ENCODE data around the gene C1orf94.

Gene C1orf94, protein sequence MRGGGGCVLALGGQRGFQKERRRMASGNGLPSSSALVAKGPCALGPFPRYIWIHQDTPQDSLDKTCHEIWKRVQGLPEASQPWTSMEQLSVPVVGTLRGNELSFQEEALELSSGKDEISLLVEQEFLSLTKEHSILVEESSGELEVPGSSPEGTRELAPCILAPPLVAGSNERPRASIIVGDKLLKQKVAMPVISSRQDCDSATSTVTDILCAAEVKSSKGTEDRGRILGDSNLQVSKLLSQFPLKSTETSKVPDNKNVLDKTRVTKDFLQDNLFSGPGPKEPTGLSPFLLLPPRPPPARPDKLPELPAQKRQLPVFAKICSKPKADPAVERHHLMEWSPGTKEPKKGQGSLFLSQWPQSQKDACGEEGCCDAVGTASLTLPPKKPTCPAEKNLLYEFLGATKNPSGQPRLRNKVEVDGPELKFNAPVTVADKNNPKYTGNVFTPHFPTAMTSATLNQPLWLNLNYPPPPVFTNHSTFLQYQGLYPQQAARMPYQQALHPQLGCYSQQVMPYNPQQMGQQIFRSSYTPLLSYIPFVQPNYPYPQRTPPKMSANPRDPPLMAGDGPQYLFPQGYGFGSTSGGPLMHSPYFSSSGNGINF

DNA sequence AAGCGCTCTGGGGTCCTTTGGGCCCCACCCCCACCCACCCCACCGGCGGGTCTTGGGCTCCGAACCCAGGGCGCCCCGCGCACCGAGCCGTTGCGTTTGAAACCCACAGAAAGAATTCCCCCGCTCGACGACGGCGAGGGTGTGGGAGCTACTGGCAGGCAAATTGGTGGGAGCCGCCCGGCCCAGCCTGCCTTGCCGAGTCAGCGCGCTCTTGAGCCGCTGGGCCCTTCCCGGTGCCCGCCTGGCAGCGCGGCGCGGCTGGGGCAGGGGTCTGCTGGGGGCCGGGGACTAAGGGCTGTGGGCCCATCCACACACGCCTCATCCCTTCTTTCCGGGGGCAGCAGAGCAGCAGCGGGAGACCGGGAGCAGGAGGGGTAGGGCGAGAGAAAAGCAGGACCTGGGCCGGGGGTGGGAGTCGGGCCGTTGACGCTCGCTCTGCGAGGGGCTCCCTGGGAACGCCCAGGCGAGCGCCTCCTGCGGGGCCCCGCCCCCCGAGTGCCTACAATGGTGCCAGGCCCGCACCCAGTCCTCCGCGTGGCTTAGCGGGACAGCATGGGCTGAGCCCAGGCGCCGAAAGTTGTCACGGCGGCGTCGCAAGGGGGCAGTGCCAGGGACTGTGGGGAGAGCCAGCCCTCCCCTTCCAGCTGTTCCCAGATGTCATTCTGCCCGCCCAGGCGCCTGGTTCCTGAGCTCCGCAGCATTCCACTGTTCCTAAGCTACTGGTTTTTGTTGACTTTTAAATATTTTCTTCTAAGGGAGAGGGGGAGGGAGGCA is at the start of gene C1orf94:
C1orf94 (plus strand) TSS at position 78 of the 774 bp plus-strand sequence. CDS start 883 bp downstream, outside the sequence.
- no peak within 1 kb of the TSS for H3K4me3 ChIP-seq (ENCODE audit: insufficient read depth, low read length, poor library complexity, severe bottlenecking)
- H3F3A ChIP-seq (ENCODE audit: insufficient read depth): no peaks in the 10 kb centered on the region
- no peaks in the 10 kb centered on the region for H3K27me3 ChIP-seq (ENCODE audit: low read length)
- H2AFZ ChIP-seq (ENCODE audit: low read depth, low read length, severe bottlenecking): no peak within 1 kb of the TSS
- no peaks in the 10 kb centered on the region for H3K79me2 ChIP-seq (ENCODE audit: insufficient read depth, low read length)
- H3K9me3 ChIP-seq (ENCODE audit: insufficient read depth, low read length): no peaks in the 10 kb centered on the region
- no peaks in the 10 kb centered on the region for H4K20me1 ChIP-seq (ENCODE audit: low read depth, low read length)
- no peak within 1 kb of the TSS for H3K27ac ChIP-seq (ENCODE audit: low read depth, low read length)
- H3K9ac ChIP-seq (ENCODE audit: low read length): no peak within 1 kb of the TSS
- no peaks in the 10 kb centered on the region for H3K36me3 ChIP-seq (ENCODE audit: low read length)
- H3K4me2 ChIP-seq (ENCODE audit: low read depth, low read length, poor library complexity, severe bottlenecking): no peak within 1 kb of the TSS
- TF ChIP-seq EZH2phosphoT487 (conservative IDR thresholded peaks at IDR 0.05; ENCODE audit: low read length): no peak
- no peak for TF ChIP-seq CTCF (IDR thresholded peaks at IDR 0.05; ENCODE audit: insufficient read depth, low read length, poor library complexity, severe bottlenecking)
- no peaks in the 10 kb centered on the region for H3K9me2 ChIP-seq (replicated peaks; ENCODE audit: insufficient read depth, low read length)

DNA sequence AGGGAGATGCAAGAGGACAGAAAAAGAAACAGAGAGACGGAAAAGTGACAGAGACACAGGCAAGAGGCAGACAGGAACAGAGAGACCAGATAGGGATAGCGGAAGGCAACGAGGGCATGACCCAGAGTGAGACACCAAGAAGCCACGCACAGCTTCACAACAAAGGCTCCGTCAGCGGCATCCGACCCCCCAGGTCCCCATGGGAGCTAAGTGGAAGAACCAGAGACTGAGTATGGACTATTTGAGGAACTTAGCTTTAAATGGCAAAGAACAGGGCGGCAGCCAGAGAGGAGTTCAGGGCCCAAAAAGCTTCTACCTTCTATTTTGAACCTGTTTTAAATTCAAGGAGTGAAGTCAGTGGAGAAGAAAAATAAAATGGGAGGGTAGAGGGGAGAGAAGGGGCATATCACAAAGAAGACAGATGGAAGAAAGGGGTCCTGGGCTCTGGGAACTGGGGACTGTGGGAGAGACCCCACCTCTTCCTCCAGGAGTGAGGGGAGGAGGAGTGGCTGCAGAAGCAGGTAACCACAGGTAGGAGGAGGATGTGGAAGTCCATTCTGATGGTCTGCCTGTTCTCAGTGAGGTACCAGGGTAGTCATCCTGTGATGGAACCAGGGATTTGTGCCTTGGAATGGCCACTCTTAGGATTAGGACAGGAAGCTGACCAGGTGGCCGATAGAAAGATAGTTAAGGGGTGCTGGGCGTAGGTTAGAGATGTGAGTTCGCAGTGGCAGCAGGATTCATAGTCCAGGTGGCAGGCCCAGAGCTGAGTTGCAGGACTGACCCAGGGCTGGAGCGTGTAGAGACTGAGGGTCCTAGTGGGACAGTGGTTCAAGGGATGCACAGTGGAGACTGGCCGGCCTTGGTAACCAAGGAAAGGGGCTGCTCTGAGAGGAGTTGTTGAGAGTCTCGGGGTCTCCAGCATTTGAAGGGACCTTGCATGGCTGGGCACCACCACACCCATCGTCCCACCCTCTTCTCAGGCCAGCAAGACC is 49.4 kb upstream of the C1orf94 start:
- no peak for TF ChIP-seq EZH2phosphoT487 (conservative IDR thresholded peaks at IDR 0.05; ENCODE audit: low read length)
- TF ChIP-seq CTCF (IDR thresholded peaks at IDR 0.05; ENCODE audit: insufficient read depth, low read length, poor library complexity, severe bottlenecking): no peak
- Histone ChIP-seq H3K4me2 (ENCODE audit: low read depth, low read length, poor library complexity, severe bottlenecking) (no peak overlapping the region), H4K20me1 (ENCODE audit: low read depth, low read length) (no peaks in the 10 kb centered on the region), H3K36me3 (ENCODE audit: low read length) (no peaks in the 10 kb centered on the region), H3K9me3 (ENCODE audit: insufficient read depth, low read length) (no peaks in the 10 kb centered on the region), H3K27me3 (ENCODE audit: low read length) (no peaks in the 10 kb centered on the region), H3K9ac (ENCODE audit: low read length) (no peak overlapping the region), H3K9me2 (replicated peaks; ENCODE audit: insufficient read depth, low read length) (no peaks in the 10 kb centered on the region), H3K79me2 (ENCODE audit: insufficient read depth, low read length) (no peaks in the 10 kb centered on the region), H3K27ac (ENCODE audit: low read depth, low read length) (no peak overlapping the region), H3K4me3 (ENCODE audit: insufficient read depth, low read length, poor library complexity, severe bottlenecking) (no peak overlapping the region), H2AFZ (ENCODE audit: low read depth, low read length, severe bottlenecking) (no peak overlapping the region), H3F3A (ENCODE audit: insufficient read depth) (no peaks in the 10 kb centered on the region)

DNA sequence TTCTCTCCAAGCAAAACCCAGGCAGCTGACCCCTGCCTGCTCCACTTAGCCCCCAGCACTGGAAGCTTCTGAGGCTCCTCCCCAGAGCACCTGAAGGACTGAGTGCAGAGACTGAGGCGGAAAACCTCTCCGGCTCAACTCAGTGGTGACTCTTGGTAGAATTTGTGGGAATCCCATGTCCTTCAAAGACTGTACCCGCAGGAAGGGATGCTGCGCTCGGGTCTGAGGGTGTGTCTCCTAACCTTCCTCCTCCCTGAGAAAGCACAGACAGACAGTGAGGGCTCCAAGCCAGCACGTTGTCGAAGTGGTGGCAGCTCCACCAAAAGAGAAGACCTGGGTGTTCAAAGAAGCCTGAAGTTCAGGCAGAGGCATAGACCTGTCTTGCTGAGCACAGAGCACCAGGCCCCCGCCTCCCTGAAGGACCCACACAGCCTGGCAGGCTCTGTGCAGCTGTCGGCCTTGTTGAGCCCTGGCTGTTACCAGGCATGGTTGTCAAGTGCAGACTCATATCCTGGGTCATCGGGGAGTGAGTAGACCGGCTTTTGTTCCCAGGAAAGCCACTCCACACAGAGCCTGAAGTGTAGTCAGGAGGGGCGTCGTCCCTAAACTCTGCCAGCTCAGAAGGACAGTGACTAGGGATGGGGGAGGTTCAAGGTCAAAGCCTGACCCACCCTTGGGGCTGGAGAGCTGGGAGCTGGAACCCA is 48.4 kb upstream of the C1orf94 start:
- Histone ChIP-seq H3K9me2 (replicated peaks; ENCODE audit: insufficient read depth, low read length) (no peaks in the 10 kb centered on the region), H3K4me3 (ENCODE audit: insufficient read depth, low read length, poor library complexity, severe bottlenecking) (no peak overlapping the region), H3F3A (ENCODE audit: insufficient read depth) (no peaks in the 10 kb centered on the region), H2AFZ (ENCODE audit: low read depth, low read length, severe bottlenecking) (no peak overlapping the region), H3K36me3 (ENCODE audit: low read length) (no peaks in the 10 kb centered on the region), H3K9ac (ENCODE audit: low read length) (no peak overlapping the region), H4K20me1 (ENCODE audit: low read depth, low read length) (no peaks in the 10 kb centered on the region), H3K27ac (ENCODE audit: low read depth, low read length) (no peak overlapping the region), H3K79me2 (ENCODE audit: insufficient read depth, low read length) (no peaks in the 10 kb centered on the region), H3K27me3 (ENCODE audit: low read length) (no peaks in the 10 kb centered on the region), H3K4me2 (ENCODE audit: low read depth, low read length, poor library complexity, severe bottlenecking) (no peak overlapping the region), H3K9me3 (ENCODE audit: insufficient read depth, low read length) (no peaks in the 10 kb centered on the region)
- TF ChIP-seq CTCF (IDR thresholded peaks at IDR 0.05; ENCODE audit: insufficient read depth, low read length, poor library complexity, severe bottlenecking) (no peak), EZH2phosphoT487 (conservative IDR thresholded peaks at IDR 0.05; ENCODE audit: low read length) (no peak)
